Measurements from ENCODE around the gene TSPAN11.

The TSPAN11 gene

DNA sequence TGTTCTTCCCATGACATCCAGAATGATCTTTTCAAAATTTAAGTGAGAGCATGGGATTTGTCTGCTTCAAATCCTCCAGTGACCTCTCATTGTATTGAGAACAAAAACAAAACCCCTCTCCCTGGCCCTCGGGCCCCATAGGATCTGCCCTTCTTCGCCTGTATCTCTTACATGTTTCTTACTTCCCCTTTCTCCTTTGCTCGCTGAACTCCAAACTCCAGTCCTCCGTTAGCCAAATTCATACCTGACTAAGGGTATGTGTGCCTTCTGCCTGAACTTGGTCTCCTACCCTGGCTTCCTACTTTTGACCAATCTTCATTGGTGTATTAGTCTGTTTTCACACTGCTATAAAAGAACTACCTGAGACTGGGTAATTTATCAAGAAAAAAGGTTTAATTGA is 13.2 kb upstream of the TSPAN11 start:
- DNase-seq, result no peak

DNA sequence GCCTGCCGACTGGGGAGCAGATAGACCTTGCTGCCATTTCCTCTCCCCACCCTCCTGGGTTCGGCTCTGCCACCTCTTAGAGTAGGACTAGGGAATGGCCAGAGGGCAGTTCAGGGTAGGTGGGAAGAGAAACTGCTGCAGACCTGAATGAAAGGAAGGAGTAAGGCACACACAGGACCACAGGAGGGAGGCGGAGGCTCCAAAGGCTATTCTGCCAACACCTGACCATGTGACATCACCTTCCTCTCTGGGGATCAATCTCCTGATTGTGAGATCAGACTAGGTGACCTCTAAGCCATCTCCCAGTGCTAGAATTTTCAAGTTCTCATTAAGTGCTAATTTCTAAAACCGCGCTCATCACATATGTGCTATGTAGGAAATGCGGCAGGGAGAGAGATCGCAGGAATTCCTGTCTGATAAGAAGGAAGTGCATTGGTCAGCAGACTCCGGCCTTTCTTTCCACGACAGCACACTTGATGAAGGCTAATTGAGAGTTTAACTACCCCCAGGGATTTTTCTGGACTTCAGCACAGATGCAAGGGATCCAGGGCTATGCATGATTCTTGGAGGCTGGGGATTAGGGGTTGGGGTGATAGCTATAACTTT is 11.5 kb upstream of the TSPAN11 start:
- DNase-seq, result no peak

DNA sequence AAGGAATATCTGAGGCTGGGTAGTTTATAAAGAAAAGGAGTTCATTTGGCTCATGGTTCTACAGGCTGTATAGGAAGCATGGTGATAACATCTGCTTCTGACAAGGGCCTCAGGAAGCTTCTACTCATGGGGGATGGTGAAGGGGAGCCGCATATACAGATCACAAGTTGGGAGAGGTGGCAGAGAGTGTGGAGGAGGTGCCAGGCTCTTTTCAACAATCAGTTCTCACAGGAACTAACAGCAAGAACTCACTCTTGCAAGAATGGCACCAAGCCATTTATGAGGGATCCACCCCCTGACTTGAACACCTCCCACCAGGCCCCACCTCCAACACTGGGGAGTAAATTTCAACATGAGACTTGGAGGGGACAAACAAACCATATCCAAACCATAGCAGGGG is 3.5 kb upstream of the TSPAN11 start:
- DNase-seq, result no peak

DNA sequence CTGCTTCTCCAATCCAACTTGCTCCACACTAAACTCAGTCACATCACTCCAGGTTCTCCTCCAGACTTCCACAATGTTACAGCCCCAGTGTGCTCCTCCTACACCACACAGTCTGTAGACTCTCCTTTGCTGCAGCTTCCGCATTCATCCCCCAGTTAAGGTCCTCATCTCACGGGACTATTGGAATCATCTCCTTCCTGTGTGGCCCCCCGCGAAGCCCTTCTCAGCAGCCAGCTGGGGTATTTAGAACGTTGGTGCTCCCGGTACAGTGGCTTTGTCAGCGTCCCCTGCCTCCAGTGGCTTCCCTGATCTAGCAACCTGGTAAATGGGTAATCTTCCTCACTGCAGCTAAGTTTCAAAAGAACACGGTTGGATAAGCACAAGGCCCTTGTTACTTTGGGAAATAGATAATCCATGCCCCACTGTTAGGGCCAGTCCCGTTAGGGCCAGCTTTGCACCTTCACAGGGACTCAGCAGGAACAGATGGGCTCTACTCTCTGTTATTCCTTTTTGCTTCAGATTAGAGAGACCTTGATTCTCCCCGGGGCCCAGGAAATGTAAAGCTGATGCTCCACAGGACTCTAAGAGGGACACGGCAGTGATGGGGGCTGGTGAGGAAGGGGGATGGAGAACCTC is 823 bp upstream of the TSPAN11 start:
- no peak for DNase-seq

DNA sequence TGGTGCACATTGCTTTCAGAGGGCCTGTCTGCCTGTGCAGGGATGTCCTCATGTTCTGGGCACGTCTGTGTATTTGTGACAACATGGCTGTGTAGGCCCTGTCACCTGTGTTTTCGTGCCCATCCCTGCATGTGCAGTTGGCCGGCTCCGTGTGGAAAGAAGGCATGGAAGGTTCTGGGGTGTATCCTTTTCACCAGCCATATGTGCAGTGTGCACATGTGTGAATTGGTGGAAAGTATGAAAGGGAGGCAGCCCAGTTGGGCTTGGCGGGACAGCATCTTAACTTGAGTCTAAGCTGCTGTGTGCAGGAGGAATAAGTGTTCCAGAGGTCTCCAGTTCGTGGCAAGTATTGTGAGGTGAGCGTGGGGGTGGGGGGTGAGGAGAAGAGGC is 669 bp downstream of the TSPAN11 start:
- DNase-seq, result no peak

DNA sequence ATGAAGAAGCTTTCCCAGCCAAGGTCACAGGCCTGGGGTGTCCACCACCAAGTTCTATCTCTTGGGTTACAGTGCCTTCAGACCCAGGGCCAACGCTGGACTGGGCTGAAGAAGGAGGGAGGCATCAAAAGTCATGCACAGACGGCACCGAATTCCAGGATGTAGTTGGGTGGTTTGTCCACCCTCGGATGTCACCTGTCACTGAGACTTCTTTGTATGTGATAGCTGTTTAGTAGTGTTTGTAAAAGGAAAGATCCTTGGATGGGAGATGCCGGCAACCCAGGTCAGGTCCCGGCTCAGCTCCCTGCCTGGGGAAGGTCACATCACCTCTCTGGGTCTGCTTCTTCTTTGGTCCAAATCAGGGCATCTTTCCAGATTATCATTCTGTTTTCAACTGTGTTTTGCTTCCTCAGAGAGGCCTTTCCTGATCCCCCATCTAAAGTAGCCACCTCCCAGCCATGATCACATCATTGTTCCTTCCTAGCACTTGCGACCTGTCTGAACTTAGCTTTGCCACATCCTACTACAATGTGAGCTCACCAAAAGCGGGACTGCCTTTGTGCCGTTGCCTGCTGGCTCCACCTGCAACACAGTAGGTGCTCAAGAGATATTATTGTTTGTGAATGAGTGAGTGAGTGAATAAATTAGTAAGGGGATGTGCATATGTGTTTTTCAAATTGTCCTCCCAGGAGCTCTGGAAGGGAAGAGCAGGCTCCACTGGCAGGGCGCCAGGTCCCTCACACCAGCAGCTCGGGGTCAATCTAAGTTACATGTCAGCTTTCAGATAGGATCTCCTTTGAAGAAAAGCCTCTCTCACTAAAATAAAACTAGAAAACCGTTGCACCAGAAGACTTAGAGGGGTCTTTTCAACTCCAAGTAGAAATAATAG is 2.1 kb downstream of the TSPAN11 start:
- no peak for DNase-seq

DNA sequence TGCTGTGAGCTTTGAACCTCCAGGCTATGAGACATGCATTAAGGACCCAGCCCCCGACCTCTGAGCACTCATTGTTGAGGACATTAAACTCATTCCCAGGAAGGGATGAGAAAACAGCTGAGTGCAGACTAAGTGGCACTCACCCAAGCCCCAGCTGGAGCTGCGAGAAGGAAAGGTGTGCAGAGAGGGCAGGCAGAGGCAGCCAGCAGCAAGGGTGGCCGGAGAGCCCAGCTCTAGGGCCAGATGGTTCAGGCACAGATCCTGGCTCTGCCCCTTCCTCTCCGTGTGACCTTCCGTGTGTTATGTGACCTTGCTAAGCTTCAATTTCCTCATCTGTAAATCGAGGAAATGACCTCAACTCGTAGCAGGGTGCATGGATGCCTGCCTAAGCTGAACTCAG is 3.7 kb downstream of the TSPAN11 start:
- peak; percentile 70 for DNase-seq

DNA sequence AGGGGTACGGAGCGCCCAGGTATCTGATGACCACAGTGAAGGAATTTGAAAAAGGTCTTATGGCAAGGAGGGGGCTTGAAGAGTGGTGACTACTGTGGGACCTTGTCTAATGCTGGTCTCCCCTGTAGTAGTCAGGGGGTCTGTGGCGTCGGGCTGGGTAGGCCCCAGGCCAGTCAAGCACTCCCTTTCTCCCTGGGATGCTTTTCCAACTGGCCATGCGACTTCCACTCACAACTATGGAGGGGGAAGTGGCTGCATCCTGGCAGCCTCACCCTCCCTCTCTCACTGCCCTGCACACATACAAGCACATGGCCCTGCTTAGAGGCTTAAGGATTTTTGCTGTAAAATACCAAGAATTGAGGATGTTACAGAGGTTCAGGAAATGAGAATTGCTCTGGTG is 4.1 kb downstream of the TSPAN11 start:
- DNase-seq, result no peak

DNA sequence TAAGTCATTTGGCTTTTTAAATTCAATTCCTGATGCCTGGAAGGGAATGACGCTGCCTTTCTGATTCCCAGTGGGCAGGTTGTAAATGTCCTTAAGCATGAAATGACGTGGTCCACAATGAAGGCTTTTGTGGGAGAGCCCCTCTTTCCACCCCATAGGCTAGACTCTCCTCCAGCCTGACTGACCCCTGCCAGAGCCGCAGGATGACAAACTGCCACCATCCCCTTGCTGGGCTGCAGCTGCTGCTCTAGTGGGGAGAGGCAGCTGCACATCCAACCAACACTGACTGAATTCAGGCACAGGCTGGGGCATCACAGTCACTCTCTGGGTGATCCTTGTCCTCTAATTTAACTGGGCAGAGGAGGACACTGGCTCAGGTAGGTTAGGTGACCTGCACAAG is 6.3 kb downstream of the TSPAN11 start:
- no peak for DNase-seq

DNA sequence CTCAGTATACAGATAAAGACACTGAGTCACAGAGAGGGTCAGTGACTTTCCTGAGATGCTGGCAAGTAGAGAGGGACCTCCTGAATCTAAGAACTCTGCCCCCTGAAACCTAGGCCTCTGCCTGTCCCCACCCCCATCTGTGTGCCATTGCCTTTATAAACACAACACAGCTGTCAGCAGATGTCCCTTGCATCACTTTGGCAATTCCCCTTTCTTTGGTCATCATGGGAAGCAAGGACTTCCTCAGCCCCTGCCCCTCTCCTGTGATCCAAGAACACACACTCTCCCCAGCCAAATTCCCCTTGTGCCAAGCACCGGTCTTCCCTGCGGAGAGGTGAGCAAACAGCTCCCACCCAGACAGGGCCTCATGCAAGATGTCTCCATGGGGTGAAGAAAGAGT is 8.3 kb downstream of the TSPAN11 start:
- DNase-seq, result no peak

DNA sequence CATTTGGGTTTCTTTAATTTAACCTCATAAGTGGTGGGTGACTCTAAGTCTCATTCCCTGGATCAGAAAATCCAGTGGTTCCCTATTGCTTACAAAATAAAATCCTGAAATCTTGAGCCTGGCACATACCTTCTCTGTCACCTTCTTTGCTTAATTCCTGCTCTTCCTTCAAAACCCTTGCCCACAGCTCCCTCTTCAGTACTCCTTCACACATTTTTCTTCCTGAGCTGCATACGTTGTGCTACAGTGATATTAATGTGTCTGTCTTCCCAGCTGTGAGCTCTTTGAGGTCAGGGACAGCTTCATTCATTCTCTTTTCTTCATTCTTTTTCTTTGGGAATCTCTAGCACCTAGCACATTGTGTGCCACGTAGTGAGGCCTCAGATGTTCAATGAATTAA is 9.5 kb downstream of the TSPAN11 start:
- DNase-seq, result no peak

DNA sequence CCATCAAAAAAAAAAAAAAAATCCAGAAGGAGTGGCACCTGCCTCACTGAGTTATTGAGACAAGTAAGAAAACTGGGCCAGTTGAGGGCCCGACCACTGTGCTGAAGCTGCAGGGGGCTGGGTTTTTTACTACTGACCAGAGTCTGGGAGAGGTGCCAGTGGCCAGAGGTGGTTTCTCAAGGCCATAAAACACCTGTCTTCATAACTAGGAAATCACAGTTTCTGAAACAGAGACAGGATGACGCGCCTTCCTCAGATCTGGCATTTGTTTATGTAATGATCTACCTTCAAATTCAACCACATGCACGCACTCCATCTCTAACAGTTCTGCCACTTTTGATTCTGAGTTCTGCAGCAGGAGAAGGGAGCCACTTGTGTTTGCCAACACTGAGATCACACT is 12.7 kb downstream of the TSPAN11 start:
- peak; percentile 35 for DNase-seq

DNA sequence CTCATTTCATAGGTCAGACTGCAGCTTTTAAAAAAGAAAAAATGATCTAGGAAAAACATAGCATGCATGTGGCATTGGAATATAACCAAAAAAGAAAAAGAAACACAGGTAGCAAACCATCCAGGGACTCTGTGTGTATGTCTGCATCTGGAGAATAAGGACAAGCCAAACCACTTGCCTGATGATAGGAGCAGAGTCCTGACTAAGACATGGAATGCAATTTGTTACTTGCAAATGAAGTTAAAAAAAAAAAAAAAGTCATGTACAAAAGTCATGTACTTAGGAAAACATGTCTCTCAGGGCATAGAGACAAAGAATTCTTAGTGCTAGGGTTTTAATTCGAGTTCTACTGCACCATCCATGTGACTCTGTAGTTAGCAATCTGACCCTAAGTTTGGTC is 15.9 kb downstream of the TSPAN11 start:
- no peak for DNase-seq

DNA sequence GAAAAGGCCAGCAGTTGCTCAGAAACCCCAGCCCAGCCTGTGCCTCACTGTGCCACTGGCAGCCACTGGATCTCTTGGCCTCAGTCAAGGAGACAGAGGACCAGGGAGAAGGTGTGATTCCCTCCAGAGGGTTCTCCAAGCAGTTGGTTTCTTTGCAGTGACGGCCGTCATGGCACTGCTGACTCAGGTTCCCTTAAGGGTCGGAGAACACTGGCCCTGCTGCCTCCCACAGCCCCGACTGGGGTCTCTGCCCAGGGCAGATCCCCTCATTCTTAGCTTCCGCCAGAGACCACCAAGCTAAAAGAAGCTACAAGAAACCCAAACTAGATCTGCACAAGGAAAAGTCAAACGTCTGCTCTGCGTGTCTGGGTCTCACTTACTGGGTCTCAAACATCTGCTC is 16.4 kb downstream of the TSPAN11 start:
- DNase-seq, result no peak

DNA sequence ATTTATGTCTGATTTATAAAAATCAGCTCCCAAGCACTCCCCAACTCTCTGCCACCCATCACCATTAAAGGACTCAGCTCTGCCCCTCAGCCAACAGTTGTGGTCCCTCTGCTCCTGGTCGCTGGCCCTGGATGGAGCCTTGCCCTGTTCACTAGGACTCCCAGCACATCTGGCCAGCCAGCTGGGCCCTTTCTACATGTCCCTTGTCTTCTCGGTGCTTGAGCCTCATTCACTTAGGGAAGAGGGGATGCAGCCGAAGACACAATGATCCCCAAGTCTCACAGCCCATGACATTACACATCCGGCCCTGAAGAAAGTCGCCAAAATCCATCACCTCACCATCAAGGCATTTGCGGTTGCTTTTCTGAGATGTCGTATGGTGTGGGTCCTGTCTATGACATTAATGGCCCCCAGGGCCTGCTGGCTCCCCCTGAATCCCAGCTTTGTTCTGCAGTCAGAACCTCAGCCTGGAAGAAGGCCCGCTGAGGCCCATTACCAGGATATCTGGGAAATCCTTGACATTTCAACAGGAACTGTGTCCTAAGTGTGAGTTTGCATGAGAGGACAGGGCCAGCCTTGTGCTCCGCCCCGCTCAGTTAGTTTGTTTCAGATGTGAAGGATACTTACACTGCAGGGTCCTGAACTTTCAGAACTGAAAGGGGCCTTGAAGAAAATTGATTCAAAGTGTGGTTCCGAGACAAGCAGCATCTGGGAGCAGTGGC is 19.1 kb downstream of the TSPAN11 start:
- no peak for DNase-seq

DNA sequence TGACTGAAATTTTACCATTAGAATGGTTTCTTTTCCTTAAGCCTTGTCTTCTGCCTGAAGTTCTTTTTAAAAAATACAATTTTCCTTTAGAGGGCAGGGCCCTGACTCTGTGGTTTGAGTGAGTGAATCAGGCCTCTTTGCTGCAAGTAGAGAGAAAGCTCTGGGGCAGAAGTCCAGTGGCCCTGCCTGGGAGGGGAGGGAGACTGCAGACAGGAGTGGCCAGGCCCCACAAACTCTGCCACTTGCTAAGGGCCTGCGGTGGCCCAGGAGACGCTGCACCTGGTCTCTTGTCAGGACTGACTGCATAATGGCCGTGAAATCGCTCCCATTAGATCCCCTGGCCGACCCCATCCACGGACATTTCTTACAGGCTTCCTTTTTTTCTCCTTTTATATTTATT is 25.5 kb downstream of the TSPAN11 start:
- peak; percentile 17 for DNase-seq

DNA sequence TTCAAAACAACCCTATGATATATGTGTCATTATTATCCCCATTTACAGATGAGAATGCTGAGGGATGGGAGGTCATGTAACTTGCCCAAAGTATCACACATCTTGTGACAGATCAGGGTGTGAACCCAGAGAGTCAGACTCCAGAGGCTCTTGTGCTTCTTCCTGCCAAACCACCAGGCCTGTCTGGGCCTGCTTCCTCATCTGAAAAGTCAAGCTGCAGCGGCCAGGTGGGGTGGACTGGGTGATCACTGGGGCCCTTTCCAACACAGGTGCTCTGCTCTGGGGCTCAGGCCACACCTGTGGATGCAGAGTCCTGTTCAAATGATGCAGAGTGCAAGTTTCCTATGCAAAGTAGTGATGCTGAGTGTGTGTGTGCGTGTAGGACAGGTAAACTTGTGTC is 26.7 kb downstream of the TSPAN11 start:
- DNase-seq, result peak; percentile 39

DNA sequence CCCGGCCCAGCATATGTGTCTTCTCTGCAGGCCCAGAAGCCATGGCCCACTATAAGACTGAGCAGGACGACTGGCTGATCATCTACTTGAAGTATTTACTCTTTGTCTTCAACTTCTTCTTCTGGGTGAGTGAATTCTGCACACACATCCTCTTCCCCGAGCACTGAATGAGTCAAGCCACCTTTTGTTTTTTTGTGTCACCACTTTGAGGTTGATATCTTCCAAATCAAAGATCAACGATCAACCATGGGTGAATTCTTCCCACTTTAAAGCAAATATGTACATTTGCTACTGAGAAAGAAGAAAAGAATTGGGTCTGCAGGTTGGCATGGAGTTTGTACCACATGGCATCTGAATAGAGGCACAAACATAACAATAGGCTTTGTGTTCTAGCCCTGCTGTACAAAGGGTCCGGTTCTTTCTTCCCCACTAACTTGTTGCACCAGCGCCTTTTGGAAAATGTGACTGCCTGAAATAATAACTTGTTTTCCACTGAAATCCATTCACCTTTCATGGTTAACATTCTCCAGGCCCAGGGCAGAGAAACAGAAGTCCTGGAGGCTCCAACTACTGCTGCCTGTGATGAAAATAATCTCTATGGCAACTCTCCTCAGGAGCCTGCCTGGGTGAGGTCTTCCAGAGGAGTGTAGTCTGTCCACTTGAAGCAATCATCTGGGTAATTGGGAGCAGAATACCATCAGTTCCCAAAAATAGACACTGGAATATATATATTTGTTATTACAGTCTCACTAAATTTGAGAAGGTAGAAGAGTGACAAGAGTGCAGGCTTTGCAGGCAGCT is 27.6 kb downstream of the TSPAN11 start:
- no peak for DNase-seq

DNA sequence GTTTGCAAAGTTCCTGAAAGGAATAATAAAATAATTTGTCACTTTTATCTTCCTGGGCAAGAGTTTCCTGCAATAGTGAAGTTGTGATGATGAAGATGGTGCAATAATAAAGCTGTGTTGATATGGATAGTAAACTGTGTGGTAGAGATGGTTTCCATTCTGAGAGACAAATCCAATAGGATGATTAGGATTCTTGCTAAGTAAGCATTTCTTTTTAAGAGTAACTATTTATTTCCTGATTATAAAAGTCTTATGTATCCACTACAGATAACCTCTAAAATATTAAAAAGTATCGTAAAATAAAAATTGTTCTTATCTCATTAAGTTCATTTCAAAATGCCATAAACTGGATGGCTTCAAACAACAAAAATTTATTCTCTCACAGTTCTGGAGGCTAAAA is 28.7 kb downstream of the TSPAN11 start:
- DNase-seq, result no peak

DNA sequence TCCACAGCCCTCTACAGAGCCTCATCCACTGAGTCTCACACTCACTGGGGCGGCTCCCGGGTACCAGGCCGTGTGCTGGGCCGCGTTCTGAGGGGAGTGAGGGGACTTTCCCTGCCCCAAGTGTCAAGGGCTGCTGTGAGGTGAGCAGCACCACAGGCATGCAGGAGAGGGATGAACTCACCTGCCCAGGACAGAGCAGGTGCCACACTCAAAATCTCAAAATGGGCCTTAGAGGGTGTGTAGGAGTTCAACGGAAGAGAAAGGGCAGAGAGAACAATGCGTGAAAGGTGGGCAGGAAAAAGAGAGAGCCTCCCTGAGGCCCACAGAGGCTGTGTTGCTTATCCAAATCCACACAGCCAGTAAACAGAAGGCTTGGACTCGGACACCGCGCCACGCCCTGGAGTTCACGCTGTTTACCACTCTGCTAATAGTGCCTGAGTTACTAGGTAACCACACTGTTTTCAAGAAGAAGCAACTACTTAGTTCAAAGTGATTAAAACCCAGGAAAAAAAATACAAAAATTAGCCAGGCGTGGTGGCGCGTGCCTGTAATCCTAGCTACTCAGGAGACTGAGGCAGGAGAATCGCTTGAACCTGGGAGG is 32.7 kb downstream of the TSPAN11 start:
- DNase-seq, result no peak

DNA sequence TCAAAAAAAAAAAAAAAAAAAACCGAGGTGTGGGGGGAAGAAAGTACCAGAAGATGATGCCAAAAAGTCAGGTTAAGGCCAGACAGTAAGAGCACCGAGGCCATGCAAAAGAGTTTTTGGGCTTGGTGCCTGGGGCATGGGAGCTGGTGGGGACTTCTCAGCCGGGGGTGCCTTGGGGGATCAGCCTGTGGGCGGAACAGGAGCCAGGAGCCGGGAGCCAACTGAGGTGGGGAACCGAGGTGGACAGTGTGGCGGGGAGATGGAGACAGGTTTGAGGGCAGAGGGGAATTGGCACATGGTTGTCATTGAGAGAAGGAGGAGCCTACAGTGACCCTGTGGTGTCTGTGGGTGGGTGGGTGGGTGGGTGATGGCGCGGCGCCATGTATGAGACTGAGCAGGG is 33.2 kb downstream of the TSPAN11 start:
- DNase-seq, result no peak

DNA sequence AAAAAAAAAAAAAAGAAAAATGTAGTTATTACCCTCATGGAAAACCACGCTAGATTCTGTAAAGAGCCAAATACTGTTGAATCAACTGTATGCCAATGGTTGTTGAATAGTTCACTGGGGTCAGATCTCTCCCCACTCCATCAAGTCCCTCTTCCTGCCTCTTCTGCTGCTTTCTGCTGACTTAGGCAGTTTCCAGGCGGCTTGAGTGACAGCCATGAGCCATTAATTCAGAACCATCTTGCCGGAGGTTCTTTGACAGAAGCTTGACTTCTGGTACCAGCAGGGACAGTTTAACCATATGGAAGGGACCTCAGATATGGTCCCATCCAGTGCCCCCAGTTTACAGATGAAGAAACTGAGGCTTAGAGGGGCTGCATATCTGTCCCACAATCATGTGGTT is 34.5 kb downstream of the TSPAN11 start:
- no peak for DNase-seq
